Myocyte (in vitro differentiated cells): Measurements from ENCODE around the gene GBE1. TPM values are rescaled to one million over a fixed set of nuclear protein-coding genes. Genes with fewer than 3 reads are reported as not detected.
A peak's percentile ranks its signal among the peaks of the same experiment; 100 is the strongest.

Experiments used
- DNase-seq: peaks from one replicate; pipeline ENCODE4 v3.0.0-alpha.2; 2012; ENCODE audit warnings: low read depth
- total RNA-seq: library from RNA; depleted of rRNA; stranded (reverse); fragments of >200 nt; gene quantifications from 2 replicates; pipeline ENCODE4 v1.2.3, GENCODE V29; 2014

GBE1 gene
- total RNA-seq, 1 donor from 2014 or later = 96.4 TPM

DNA sequence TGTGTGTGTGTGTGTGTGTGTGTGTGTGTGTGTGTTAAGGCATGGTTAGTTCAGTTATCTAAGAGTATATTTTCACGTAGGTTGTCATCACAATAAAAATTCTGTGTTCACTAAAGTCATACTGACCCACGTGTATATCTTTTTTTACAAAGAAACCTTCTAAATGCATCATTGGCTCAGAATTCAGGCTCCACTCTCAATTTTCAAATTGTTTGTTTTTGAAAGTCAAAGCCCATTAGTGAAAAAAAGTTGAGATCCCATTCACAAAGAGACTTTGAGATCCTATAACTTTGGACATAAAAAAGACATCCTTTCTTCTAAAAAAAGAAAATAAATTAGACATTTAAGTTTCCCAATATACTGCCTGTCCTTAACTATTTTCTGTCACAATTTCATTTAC is 59.3 kb downstream of the GBE1 start:
- no peak for DNase-seq

DNA sequence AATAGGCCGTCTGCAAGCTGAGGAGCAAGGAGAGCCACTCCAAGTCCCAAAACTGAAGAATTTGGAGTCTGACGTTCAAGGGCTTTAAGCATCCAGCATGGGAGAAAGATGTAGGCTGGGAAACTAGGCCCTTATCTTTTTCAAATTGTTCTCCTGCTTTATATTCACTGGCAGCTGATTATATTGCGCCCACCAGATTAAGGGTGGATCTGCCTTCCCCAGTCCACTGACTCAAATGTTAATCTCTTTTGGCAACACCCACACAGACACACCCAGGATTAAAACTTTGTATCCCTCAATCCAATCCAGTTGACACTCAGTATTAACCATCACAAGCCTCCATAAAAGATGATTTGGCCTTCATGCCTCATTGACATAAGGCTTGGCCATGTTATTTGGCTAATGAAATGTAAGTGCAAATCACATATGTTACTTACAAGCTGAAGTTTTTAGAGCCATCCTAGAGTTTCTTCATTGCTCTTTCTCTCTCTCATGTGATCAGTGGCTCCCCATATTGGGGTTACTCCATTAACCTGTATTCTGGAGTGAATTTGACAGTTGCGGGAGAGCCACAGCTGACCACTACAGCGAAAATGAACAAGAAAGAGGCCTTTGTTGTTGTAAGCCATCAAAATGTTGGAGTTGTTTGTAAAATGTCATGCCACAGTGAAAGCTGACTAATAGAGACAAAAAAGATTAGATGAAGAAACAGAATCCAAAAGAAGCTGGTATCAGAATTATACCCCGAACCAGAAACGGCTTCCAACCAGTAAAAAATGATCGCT is 61.7 kb downstream of the GBE1 start:
- no peak for DNase-seq

DNA sequence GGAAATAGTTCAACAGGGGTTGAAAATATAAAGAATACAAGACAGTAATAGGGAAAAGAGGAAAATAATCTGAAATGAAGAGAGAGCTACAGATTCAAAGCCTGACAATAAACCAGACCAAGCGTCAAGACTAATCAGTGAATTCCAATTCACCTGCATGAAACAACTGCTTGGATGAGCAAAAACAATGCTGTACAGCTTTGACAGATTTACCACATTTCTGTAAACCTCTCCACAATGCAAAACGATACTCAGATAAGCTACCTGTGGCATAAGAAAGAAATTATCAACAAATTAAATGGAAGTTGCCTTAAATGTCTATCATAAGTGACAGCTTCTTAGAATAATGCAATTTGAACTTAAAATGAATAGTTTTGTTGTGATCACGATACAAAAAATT is 65.4 kb downstream of the GBE1 start:
- no peak for DNase-seq

DNA sequence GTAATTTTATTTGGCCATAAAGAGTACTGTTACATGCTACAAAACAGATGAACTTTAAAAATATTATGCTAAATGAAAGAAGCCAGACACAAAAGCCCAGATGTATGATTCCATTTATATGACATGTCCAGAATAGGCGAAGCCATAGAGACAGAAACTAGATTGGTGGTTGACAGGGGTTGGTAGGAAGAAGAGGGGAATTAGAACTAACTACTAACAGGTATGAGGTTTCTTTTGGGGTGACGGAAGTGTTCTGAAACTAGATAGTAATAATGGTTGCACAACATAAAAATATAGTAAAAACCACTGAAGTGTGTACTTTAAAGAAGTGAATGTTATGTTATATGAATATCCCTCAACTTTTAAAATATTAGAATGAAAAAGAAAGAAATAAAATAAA is 66.1 kb downstream of the GBE1 start:
- DNase-seq = no peak

DNA sequence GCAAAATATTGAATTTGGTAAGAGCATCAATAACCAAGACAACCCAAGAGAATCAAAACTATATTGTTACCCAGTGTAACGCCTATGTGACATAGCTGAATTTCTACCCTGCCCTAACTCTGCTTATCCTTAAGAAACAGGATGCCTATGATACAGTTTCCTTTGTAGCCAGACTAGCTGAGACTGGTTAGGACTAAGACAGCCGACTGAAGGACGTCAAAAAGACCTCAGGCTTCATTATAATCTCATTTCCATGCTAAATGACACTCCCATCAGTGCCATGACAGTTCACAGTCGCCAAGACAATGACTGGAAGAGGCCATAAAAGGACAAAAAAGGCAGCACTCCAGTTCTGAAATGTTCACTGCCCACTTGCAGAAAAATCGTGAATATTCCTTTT is 66.8 kb downstream of the GBE1 start:
- no peak for DNase-seq

DNA sequence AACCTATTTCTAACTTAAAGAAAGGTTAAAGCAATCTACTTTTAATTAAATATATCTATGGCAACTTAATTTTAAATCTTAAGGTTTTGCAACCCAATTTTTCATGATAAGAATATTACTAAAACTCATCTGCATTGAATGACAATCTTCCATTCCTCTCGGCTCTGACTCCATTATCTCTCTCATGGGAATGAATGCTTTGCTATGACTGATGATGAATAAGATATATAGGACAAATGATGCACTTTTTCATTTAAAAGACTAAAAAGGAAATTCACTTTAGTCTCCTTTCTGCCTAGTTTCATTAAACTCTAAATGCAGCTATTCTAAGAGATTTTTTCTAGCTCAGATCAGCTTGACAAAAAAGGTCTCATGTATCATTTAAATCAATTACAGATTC is 68.7 kb downstream of the GBE1 start:
- no peak for DNase-seq

DNA sequence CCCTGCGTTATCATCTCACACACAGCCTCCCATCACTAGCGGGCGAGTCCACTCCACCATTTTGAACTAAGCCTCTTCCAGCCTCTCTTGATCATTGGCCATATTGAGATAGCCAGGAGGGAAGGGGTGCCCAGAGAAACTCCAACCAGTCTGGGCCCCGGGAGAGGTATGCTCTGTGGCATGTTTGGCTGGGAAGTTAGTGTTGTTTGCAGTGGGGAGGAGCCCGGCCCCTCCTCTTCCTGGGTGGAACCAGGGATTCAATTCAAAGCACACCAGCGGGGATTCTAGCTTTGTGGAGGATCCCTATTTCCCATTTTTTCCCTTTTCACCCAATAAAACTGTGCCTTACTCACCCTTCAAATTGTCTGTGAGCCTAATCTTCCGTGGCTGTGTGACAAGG is 71.8 kb downstream of the GBE1 start:
- no peak for DNase-seq

DNA sequence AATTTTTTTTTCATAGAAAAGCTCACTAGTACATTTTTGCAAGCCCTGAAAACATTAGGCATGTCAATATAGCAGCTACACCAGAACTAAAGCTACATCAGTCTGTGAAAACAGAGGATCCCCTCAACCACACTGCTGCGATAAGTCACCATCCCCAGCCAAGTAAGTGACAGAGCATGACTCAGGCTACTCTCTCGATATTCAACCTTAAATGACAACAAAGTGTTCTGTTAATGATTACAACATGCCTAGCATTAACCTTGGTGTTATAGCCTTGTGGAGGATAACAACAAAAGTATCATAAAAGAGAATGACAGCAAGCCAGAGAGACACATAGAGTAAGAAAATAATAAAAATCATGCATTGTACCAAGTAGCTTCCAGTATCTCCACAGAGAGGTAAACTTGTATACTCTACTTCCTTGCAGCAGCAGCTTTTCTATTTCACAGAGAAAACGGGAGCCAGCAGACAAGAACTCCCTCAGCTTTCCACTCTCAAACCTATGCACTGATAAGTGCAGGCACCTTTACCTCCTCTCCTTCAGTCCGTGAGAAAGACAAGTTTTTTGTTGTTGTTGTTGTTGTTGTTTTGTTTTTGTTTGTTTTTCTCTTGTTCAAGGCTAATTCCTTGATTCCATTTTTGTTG is 76.6 kb downstream of the GBE1 start:
- DNase-seq = peak; percentile 31

DNA sequence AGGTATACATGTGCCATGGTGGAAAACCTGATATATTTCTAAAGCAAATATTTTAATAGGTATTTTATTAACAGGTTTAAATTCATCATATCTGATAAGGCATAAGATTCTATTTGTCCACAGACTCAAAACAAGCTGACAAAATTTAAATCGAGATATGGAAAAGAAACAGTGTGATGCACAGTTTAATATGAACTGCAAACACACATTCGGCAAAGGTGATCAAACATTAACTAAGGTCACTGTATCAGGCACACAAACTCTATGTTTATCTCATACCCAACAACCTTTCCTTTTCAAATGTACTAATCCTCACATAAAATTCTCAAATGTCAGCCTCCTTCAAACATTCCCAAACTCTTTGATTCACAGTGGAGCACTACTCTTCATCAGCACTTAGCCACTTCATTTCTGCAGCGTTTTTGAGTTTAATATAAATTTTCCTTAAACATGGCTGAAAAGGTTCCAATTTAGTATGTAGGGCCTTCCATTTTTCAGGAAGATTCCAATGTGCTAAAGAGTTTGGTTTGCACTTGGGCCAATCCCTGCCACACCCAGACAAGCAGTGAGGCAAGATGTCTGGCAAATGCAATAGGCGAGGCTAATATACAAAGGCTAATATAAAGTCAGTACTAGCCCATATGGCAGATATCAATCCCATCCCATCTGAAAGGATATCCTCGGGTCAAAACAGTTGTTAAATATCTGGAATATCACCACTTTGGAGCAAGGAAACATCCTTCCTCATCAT is 84.6 kb downstream of the GBE1 start:
- no peak for DNase-seq

DNA sequence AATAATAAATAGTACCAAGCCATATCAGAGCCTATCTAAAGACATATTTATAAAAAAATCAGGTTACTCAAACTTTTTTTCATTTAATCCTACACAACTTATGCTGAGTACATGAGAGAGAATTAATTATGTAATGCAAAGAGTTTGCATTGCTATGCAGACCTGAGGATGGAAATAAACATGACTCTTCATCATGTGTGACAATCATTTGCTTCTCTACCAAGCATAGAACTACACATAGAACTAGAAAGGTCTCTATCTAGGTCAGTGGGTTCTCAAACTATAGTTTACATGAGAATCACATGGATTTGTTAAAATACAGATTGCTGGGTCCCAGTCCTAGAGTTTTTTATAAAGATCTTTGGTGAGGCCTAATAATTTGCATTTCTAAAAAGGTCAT is 86.8 kb downstream of the GBE1 start:
- DNase-seq = no peak

DNA sequence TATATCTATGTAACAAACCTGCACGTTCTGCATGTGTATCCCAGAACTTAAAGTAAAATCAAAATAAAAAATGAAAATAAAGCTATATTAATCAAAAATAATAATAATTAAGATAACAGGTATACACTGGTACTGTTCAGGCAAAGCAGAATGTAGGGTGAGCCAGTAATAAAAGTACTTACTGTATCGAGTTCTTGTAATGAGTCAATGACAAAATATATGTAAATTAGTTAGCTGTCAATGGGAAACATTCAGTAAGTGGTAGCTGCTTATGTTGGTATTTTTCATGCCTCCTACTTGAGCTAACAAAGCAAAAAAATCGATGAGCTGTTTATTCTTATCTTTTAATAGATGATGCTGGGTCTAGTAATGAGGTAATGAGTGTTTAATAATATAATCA is 93.2 kb downstream of the GBE1 start:
- DNase-seq = no peak

DNA sequence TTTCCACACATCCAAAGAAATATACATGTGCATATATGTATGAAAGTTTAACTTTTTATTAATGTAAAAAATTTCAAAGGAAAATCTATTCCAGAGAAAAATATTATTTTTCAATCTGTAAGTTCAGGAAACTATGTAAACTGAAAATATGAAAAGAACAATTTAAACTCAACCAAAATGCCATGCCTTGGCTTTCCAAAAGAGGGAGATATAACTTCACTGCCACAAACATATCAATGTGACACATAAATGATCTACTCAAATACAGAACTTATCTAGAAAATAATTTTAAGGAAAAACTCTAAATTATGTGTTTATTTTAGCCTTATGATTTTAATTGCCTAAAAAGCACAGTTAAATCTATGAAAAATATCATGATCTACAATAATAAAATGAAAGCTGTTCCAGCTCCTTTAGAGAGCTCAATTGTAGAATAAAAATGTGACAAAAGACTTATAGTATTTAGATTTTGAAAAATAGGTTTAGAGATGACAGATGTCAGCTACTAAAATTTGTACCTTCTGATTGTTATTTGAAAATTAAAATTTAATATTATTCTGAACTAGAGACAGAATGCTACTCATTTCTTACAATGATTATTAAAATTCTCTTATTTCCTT is 94.8 kb downstream of the GBE1 start:
- DNase-seq = peak; percentile 42

DNA sequence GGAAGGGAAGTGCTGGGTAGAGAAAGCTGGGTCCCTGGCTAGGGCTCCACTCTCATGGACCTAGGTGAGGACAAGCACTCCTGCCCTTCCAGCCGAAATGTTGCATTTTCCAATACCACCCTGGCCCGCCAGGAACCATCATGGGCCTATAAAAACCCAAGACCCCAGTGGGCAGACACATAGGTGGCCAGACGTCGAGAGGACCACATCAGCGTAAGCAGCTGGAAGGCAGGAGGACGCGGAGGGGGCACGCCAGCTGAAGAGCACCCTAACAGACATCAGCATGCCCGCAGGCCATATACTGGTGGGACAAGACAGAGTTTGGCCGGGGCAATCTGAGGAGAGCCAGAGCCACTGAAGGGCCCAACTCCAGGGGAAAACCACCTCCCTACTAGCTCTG is 98.3 kb downstream of the GBE1 start:
- DNase-seq = no peak

DNA sequence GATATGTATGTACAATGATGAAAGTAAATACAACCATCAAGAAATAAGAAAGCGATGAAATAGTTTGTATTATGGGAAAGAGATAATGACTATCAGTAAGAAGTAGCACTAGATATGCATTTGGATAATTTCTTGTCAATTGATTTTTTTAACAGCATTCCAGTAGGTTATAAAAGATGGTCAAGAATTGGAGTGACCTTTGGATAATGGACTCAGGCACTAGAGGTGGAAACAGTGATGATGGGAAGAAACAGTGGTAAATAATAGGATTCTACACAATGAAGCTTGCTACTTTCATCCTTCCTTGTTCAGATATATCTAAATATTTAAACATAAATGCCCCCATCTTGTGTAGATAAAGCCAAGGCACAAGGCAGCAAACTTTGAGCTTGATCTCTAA is 101.4 kb downstream of the GBE1 start:
- DNase-seq = no peak

DNA sequence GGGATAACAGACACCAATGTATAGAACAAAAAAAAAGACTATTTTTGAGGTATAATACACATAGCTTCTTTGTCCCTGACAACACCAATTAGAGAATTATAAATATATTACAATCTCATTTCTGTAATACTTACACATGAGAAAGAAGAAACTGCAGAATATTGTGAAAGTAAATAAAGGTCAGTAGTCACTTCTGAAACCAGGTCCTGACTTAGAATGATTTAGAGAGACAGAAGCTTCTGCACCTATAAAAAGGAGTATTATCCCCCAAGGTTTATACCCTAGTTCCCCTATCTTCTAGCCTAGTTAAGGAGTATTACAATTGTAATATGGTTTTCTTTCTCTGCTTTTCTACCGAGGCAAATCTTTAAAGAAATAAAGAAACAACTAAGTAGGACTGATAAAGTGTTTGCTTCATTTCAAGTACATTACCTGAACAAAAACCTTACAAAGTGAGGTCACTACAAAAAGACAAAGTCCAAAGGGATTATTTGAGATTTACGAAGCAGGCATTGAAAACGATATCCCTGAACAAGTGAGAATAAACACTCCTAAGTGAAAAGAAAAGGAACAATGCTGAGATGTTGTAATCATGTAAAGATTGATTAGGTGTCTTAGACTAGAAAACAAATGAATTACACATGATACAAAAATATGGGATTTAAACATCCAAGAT is 103.0 kb downstream of the GBE1 start:
- DNase-seq = no peak

DNA sequence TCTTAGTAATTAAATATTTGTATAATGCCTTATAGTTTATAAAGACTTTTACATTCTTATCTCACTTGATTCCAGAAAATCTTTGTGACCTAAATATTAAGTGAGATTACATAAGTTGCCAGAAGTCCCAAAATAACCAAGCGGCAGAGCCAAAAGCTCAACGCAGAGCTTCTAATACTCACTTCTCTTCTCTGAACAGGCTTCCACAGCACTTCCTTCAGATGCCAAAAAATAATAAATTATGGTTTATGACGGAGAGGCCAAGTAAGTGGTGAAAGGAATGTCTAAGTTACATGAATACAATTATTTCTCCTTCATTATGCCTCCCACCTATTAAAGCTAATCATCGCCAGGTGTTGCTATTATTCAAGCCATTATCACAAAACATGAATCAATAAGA is 110.3 kb downstream of the GBE1 start:
- DNase-seq = no peak

DNA sequence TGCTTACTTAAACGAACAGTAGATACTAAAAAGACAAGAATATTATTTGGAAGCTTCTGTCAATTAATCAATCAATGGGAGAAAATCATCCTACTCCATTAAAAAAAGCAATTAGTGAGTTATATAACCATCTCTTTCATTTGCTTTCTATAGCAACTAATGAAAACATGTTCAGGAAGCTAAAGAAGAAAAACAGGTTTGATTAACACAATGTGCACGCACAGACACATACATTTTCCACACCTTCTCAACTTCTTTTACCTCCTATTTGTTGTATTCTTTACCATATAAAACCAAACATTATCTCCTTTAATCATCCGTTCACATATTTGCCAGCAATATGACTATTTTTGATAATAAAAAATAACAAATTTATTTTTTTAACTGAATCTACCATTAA is 111.3 kb downstream of the GBE1 start:
- no peak for DNase-seq

DNA sequence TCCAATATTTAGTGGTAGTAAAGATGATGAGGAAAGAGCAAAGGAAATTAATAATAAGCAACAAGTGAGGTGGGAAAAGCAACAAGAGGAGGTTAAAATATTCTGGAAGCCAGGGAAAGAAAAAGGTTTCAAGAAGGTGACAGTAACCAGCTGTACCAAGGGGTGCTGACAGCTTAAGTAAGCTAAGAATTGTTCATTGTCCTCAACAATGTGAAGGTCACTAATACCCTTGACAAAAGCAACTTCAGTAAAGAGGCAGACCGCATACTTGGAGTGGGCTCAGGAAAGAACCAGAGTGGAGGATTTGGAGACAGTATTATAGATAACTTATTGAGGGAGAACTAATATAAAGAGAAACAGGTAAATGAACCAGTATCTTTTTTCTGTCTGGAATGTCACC is 116.2 kb downstream of the GBE1 start:
- no peak for DNase-seq

DNA sequence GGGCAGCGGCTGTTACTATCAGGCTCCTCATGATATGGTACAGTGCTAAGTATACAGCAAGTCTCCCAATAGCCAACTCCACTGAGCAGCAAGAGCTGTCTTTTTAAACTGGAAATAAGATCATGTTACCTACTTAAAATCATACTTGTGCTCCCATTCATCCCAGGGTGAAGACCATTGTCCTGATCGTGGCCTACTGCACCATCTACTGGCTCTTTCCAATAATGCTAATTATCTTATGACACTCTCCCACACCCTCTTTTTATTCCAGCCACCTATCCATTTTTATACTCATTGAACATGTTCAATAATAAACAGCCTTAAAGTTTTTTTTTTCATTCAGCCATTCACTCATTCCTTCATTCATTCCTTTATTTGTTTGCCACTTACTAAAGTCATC is 117.7 kb downstream of the GBE1 start:
- DNase-seq = peak; percentile 41

DNA sequence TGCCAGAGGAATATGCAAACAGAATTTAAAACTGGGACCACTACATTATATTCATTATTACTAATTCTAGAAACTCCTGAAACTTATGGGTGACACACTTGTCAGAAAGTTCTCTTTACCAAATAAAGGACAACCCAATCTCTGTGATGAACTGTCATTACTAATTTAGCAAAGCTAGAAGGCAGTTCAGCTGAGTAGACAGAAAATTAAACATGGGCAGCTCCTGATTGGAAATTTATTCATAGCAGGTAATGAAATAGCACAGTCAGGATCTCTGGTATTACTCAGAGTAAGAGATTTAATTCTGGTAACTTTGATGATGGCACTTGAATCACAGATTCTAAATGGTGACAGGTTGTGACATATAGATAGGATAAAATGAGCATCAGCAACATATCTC is 123.0 kb downstream of the GBE1 start:
- DNase-seq = no peak

DNA sequence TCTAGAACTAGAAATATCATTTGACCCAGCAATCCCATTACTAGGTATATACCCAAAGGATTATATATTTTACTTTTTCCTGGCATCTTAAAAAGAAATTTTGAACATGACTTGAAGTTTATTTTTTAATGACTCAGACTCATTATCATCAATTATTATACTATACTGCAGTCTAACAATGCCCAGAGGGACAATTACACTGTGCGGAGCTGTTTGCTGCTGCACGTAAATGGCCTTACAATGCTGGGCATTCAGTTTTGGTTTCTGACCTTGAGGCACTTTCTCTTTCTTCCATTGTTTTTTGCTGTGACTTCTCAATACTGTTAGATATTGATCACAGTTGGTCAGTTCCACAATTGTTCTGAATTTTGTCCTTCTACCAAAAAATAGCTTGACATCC is 128.8 kb downstream of the GBE1 start:
- DNase-seq = no peak
